Testis (tissue), 2 donors: ENCODE results near the gene PSMB7.

Experiments
- CTCF ChIP-seq, 3 experiments: fragments of 450-650 bp in 2 of 3; fragments of 200-600 bp in 1 of 3; sonication (generic) in 1 of 3; IDR thresholded peaks; one replicate each; pipeline ENCODE4 v1.5.1; 2016 to 2019; ENCODE audit warnings: antibody characterized with exemption in 3 of 3, mild to moderate bottlenecking in 2 of 3, moderate library complexity in 1 of 3
- POLR2A ChIP-seq: fragments of 450-650 bp; IDR thresholded peaks from one replicate; pipeline ENCODE4 v1.6.1; 2017; ENCODE audit warnings: antibody characterized with exemption, mild to moderate bottlenecking, moderate library complexity

- TF ChIP-seq POLR2A (no peak), CTCF (IDR thresholded peaks at IDR 0.05) (no peak)
These were observed 43.2 kb upstream of the PSMB7 start for GRCh38 chr9:124458441-124458840.
